ENCODE results near the gene SASS6.

SASS6 gene

DNA sequence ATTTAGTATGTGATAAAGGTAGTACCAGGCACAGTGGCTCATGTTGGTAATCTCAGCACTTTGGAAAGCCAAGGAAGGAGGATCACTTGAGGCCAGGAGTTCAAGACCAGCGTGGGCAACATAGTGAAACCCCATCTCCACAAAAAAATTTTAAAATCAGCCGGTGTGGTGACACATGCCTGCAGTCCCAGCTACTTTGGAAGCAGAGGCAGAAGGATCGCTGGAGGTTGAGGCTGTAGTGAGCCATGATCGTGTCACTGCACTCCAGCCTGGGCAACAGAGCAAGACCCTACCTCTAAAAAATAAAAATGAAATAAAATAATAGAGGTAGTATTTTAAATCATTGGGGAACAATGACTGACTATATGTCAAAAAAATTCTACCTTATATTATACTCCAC, 17.2 kb downstream of the SASS6 start:
- TF ChIP-seq CTCF (IDR thresholded peaks at IDR 0.05; ENCODE audit: extremely low read depth, missing control alignments), result no peak
- no peak for DNase-seq (ENCODE audit: low spot score)

DNA sequence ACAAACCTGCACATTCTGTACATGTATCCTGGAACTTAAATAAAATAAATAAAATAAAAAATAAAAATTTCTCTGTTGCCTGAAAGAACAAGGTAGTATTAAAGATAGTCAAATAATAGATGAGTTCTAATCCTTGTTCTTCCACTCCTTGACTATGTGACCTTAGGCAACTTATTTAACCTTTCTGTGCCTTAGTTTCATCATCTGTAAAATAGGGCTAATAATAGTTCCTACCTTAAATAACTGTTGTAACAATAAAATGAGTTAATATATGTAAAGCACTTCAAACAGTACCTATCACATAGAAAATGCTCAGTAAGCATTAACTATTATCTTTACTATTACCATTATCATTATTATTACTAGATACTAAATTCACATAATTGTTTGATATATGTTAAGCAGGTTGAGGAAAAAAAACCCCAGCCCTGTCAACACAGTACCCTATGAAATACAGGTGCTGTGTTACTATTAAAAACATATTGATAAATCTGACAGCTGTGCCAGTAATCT, 23.1 kb downstream of the SASS6 start:
- no peak for DNase-seq (ENCODE audit: low spot score)
- TF ChIP-seq CTCF (IDR thresholded peaks at IDR 0.05; ENCODE audit: extremely low read depth, missing control alignments), result no peak

GRCh38 chr1:100107696-100108095, 25.0 kb downstream of the SASS6 start:
- no peak for DNase-seq (ENCODE audit: low spot score)
- no peak for TF ChIP-seq CTCF (IDR thresholded peaks at IDR 0.05; ENCODE audit: extremely low read depth, missing control alignments)

DNA sequence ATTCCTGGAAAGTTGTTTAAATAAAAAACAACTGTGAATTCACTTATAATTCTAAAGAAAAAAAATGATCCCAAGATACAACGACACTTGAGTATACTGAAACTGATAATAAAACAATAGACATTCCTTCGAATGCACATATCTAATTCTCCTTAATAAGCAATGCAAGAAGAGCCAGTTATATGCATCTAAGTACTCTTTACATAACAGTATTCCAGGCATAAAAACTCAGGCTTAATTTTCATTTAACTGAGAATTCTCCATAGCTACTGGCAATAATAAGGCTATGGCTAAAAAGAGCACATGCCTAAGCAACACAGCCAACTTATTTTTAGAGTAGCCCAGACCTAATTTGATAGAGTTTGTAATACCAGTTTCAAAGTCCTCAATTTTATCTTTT, 31.2 kb downstream of the SASS6 start:
- DNase-seq (ENCODE audit: low spot score), result no peak
- TF ChIP-seq CTCF (IDR thresholded peaks at IDR 0.05; ENCODE audit: extremely low read depth, missing control alignments), result no peak

- DNase-seq (ENCODE audit: low spot score), result no peak
- TF ChIP-seq CTCF (IDR thresholded peaks at IDR 0.05; ENCODE audit: extremely low read depth, missing control alignments), result no peak
Observed at GRCh38 chr1:100100202-100100601, 32.5 kb downstream of the SASS6 start.

DNA sequence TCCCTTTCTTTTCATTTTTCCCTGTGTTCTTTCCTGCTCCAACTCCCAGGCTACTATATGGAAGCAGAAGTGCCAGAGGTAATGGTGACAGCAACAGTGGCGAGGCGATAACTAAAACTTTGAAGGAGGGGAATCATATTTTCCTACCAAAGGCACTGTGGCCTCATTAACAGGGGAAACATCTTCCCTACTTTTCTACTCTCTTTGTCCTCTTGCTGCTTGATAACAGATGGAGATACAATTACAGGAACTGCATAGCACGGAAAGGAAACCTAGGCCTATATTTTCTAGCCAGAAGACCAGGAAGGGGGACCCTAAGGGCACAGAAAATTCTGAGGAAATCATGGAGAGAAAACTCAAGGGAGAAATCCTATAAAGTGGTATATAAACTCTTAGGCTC, 42.3 kb downstream of the SASS6 start:
- no peak for TF ChIP-seq CTCF (IDR thresholded peaks at IDR 0.05; ENCODE audit: extremely low read depth, missing control alignments)
- DNase-seq (ENCODE audit: low spot score), result no peak

- DNase-seq (ENCODE audit: low spot score), result no peak
- no peak for TF ChIP-seq CTCF (IDR thresholded peaks at IDR 0.05; ENCODE audit: extremely low read depth, missing control alignments)
Observed at GRCh38 chr1:100089082-100089481, 43.6 kb downstream of the SASS6 start.
